Gastroesophageal sphincter (tissue), 4 donors: Measurements from ENCODE around the gene GPATCH3. TPM values are rescaled to one million over a fixed set of nuclear protein-coding genes. Genes with fewer than 3 reads are reported as not detected.

ENCODE experiments used
- ATAC-seq: fragments of 150-250 bp; one replicate; pipeline ENCODE4 v1.9.1; 2016; ENCODE audit warnings: mild to moderate bottlenecking, moderate library complexity
- H3K27ac ChIP-seq, 4 donors: fragments of 200-600 bp; sonication (generic) in 3 of 4; 1 replicate in 3 of 4; 2 replicates in 1 of 4; pipeline ENCODE4 v1.5.1; 2016 to 2019
- H3K27me3 ChIP-seq: fragments of 200-600 bp; sonication (generic); one replicate; pipeline ENCODE4 v1.5.1; 2019
- H3K36me3 ChIP-seq, 2 donors: fragments of 200-600 bp; sonication (generic); one replicate each; pipeline ENCODE4 v1.5.1; 2019; ENCODE audit warnings: control low read depth in 1 of 2
- H3K4me1 ChIP-seq, 3 donors: fragments of 200-600 bp; sonication (generic); 1 replicate in 2 of 3; 2 replicates in 1 of 3; pipeline ENCODE4 v1.5.1; 2016 to 2019; ENCODE audit warnings: control low read depth in 2 of 3
- H3K4me3 ChIP-seq, 2 donors: fragments of 200-600 bp; sonication (generic); one replicate each; pipeline ENCODE4 v1.5.1; 2019; ENCODE audit warnings: mild to moderate bottlenecking in 1 of 2, moderate library complexity in 1 of 2
- H3K9me3 ChIP-seq, 3 donors: fragments of 200-600 bp; sonication (generic); one replicate each; pipeline ENCODE4 v1.5.1; 2017 to 2019; ENCODE audit warnings: control low read depth in 2 of 3
- CTCF ChIP-seq, 4 experiments: fragments of 200-600 bp in 2 of 4; fragments of 450-650 bp in 2 of 4; sonication (generic) in 1 of 4; IDR thresholded peaks; one replicate each; pipeline ENCODE4 v1.5.1; 2017 to 2019; ENCODE audit warnings: antibody characterized with exemption in 4 of 4, mild to moderate bottlenecking in 2 of 4, moderate library complexity in 2 of 4
- EP300 ChIP-seq: sonication (generic); formaldehyde crosslinking; IDR thresholded peaks from one replicate; pipeline ENCODE4 v1.6.1; 2017; ENCODE audit warnings: antibody characterized with exemption, mild to moderate bottlenecking
- POLR2A ChIP-seq, 2 donors: fragments of 450-650 bp; IDR thresholded peaks; one replicate each; pipeline ENCODE4 v1.6.1; 2017; ENCODE audit warnings: antibody characterized with exemption in 2 of 2, mild to moderate bottlenecking in 2 of 2, moderate library complexity in 1 of 2
- POLR2AphosphoS5 ChIP-seq: sonication (generic); formaldehyde crosslinking; IDR thresholded peaks from one replicate; pipeline ENCODE4 v1.6.1; 2017; ENCODE audit warnings: antibody characterized with exemption
- WGBS, 2 donors: methylation state at CpG; one replicate each; pipeline ENCODE4 v1.1.5; 2018; ENCODE audit warnings: low coverage in 1 of 2; 5-methylcytosine and 5-hydroxymethylcytosine counted together
- total RNA-seq, 4 donors: library from RNA; depleted of rRNA; stranded (reverse); fragments of >200 nt; gene quantifications; one replicate each; pipeline ENCODE4 v1.1.0, GENCODE V29; 2016

Gene GPATCH3
- total RNA-seq, 4 donors from 2014 or later = 5.1 to 21.6 (median 14.4) TPM

GRCh38 chr1:26922431-26922729 lies 22.1 kb upstream of the GPATCH3 start:
- Histone ChIP-seq H3K4me3 (peak overlapping the region; percentile 73 to 97), H3K27me3 (no peaks in the 10 kb centered on the region), H3K27ac (peak overlapping the region in 2 of 4 donors; percentile 91 to 93), H3K4me1 (peaks cover 0 to 31% (median 12%) of the 10 kb centered on the region in 3 donors), H3K36me3 (peaks cover 0 to 40% of the 10 kb centered on the region in 2 donors), H3K9me3 (no peaks in the 10 kb centered on the region)
- 27 to 30% methylated on average over 5 to 6 of the region's 6 CpGs for WGBS, 2 donors
- no peak for ATAC-seq
- TF ChIP-seq POLR2A (IDR thresholded peaks at IDR 0.05) = no peak
- TF ChIP-seq EP300 = no peak
- TF ChIP-seq CTCF (IDR thresholded peaks at IDR 0.05) = no peak
- TF ChIP-seq POLR2AphosphoS5 = no peak

- TF ChIP-seq POLR2A (IDR thresholded peaks at IDR 0.05) (peak; percentile 79 to 86), CTCF (IDR thresholded peaks at IDR 0.05) (peak in 2 of 4 experiments; percentile 8 to 27), EP300 (no peak), POLR2AphosphoS5 (peak; percentile 94)
- WGBS, 2 donors = 0 to 1% methylated on average over 7 to 34 of the region's 83 CpGs
- H3K4me1 ChIP-seq = peaks cover 0 to 31% (median 12%) of the 10 kb centered on the region in 3 donors
- no peaks in the 10 kb centered on the region for H3K27me3 ChIP-seq
- H3K27ac ChIP-seq = peak within 1 kb of the TSS; percentile 70 to 96 (median 92)
- peak within 1 kb of the TSS; percentile 73 to 97 for H3K4me3 ChIP-seq
- peak; percentile 100 for ATAC-seq
- H3K9me3 ChIP-seq = no peaks in the 10 kb centered on the region
- peaks cover 0 to 34% of the 10 kb centered on the region in 2 donors for H3K36me3 ChIP-seq
Observed at GRCh38 chr1:26921540-26922430, 21.5 kb upstream of the GPATCH3 start, which contains the start of gene NUDC. Gene NUDC, plus strand, starts transcription at chr1:26921743. Its CDS starts 106 bp downstream, at chr1:26921849.

GRCh38 chr1:26921126-26921539 lies 20.9 kb upstream of the GPATCH3 start:
- peak overlapping the region; percentile 20 to 96 (median 92) for H3K27ac ChIP-seq
- H3K36me3 ChIP-seq = peaks cover 0 to 28% of the 10 kb centered on the region in 2 donors
- 22 to 25% methylated on average over 2 to 4 of the region's 7 CpGs for WGBS, 2 donors
- peak overlapping the region; percentile 73 to 97 for H3K4me3 ChIP-seq
- no peaks in the 10 kb centered on the region for H3K9me3 ChIP-seq
- ATAC-seq = peak; percentile 33
- peaks cover 0 to 31% (median 12%) of the 10 kb centered on the region in 3 donors for H3K4me1 ChIP-seq
- TF ChIP-seq POLR2A (IDR thresholded peaks at IDR 0.05) = no peak
- no peak for TF ChIP-seq CTCF (IDR thresholded peaks at IDR 0.05)
- TF ChIP-seq POLR2AphosphoS5 = no peak
- no peak for TF ChIP-seq EP300
- no peaks in the 10 kb centered on the region for H3K27me3 ChIP-seq

GRCh38 chr1:26915204-26915842 lies 15.1 kb upstream of the GPATCH3 start:
- WGBS, 2 donors = 60 to 61% methylated on average over 1 to 2 of the region's 5 CpGs
- H3K36me3 ChIP-seq = no peaks in the 10 kb centered on the region
- H3K27ac ChIP-seq = no peak overlapping the region
- no peaks in the 10 kb centered on the region for H3K27me3 ChIP-seq
- ATAC-seq = no peak
- no peaks in the 10 kb centered on the region for H3K4me1 ChIP-seq
- H3K4me3 ChIP-seq = no peak overlapping the region
- no peaks in the 10 kb centered on the region for H3K9me3 ChIP-seq
- TF ChIP-seq CTCF (IDR thresholded peaks at IDR 0.05) (no peak), POLR2A (IDR thresholded peaks at IDR 0.05) (no peak), POLR2AphosphoS5 (no peak), EP300 (no peak)
